AG10803 (cell line): ENCODE data around the gene NKX2-8.

Experiments used
- DNase-seq: peaks from one replicate; pipeline ENCODE4 v3.0.0; 2010; ENCODE audit warnings: low read depth
- H3K4me3 ChIP-seq: 2 replicates; pipeline ENCODE4 v1.5.1; 2011; ENCODE audit warnings: mild to moderate bottlenecking, low read length, control low read depth
- CTCF ChIP-seq: conservative IDR thresholded peaks from 2 replicates; pipeline ENCODE4 v1.5.1; 2011; ENCODE audit warnings: mild to moderate bottlenecking, low read length, control low read depth, inconsistent platforms

Gene NKX2-8

GRCh38 chr14:36618641-36619040 is 36.2 kb upstream of the NKX2-8 start:
- DNase-seq = no peak
- TF ChIP-seq CTCF = no peak
- no peak overlapping the region for H3K4me3 ChIP-seq

- DNase-seq = no peak
- no peak overlapping the region for H3K4me3 ChIP-seq
- no peak for TF ChIP-seq CTCF
Observed at GRCh38 chr14:36617824-36618223, 35.4 kb upstream of the NKX2-8 start.

GRCh38 chr14:36605506-36605857 is 23.1 kb upstream of the NKX2-8 start:
- H3K4me3 ChIP-seq = no peak overlapping the region
- TF ChIP-seq CTCF = peak; percentile 40
- peak; percentile 15 for DNase-seq

- no peak overlapping the region for H3K4me3 ChIP-seq
- peak; percentile 91 for TF ChIP-seq CTCF
- DNase-seq = peak; percentile 71
Observed at GRCh38 chr14:36604757-36605505, 22.5 kb upstream of the NKX2-8 start.

GRCh38 chr14:36600431-36600830 is 18.0 kb upstream of the NKX2-8 start:
- no peak for TF ChIP-seq CTCF
- no peak overlapping the region for H3K4me3 ChIP-seq
- no peak for DNase-seq

GRCh38 chr14:36591482-36591881 is 9.1 kb upstream of the NKX2-8 start:
- no peak for TF ChIP-seq CTCF
- no peak for DNase-seq
- no peak overlapping the region for H3K4me3 ChIP-seq

GRCh38 chr14:36588788-36589187 is 6.4 kb upstream of the NKX2-8 start:
- no peak for TF ChIP-seq CTCF
- H3K4me3 ChIP-seq = no peak overlapping the region
- no peak for DNase-seq
